ENCODE measurements around the gene PIP4K2A. TPM values are rescaled to one million over a fixed set of nuclear protein-coding genes. Genes with fewer than 3 reads are reported as not detected.
"Not testable (repeated sequence)": the region's sequence is repeated elsewhere in the genome, so short reads cannot be mapped to it uniquely, and the experiment has no call there.

Gene PIP4K2A
- total and polyA plus RNA-seq, 2 donors (not counting 3 experiments of a cell fraction or from before 2014, with no cell fraction given): 11.8 to 32.6 TPM

GRCh38 chr10:22750131-22750530 lies 35.8 kb upstream of the PIP4K2A start:
- Histone ChIP-seq H3K4me1 (ENCODE audit: control insufficient read depth, extremely low read depth, insufficient read depth, low read length) (peaks cover 10% of the 10 kb centered on the region), H3K9me1 (replicated peaks; ENCODE audit: control insufficient read depth, extremely low read depth, insufficient read depth, low read length) (no peaks in the 10 kb centered on the region), H3K79me2 (ENCODE audit: control insufficient read depth, insufficient read depth, low read length) (no peaks in the 10 kb centered on the region), H3K27ac (ENCODE audit: insufficient read depth, low read depth, low read length) (no peak overlapping the region), H3K4me2 (ENCODE audit: insufficient read depth, low read length) (peak overlapping the region; percentile 50), H3K27me3 (ENCODE audit: control insufficient read depth in 2 of 2, insufficient read depth in 2 of 2, low read length in 2 of 2) (no peaks in the 10 kb centered on the region), H3K4me3 (replicated peaks in 1 of 3; ENCODE audit: insufficient read depth in 1 of 3, low read depth in 1 of 3, low read length in 3 of 3) (no peak overlapping the region), H2AFZ (ENCODE audit: low read depth, low read length) (no peak overlapping the region), H3K36me3 (ENCODE audit: control insufficient read depth in 2 of 2, extremely low read depth in 1 of 2, insufficient read depth in 2 of 2, low read length in 2 of 2) (no peaks in the 10 kb centered on the region), H3K9me3 (replicated peaks; ENCODE audit: control insufficient read depth, insufficient read depth, low read length) (no peaks in the 10 kb centered on the region), H4K20me1 (replicated peaks; ENCODE audit: control insufficient read depth, extremely low read depth, insufficient read depth, low read length) (no peaks in the 10 kb centered on the region), H3K9ac (replicated peaks; ENCODE audit: extremely low read depth, insufficient read depth, low read length) (no peak overlapping the region)
- intact Hi-C loops (cut with micrococcal nuclease): loop anchor here (5.0 kb wide), 1 partner anchor 72 kb away; no protein-coding TSS in a partner anchor
- BruUV-seq (replicated peaks): no TSS peak
- dilution Hi-C loops (cut with MboI; ENCODE audit: extremely low pct_ligation_motif_present, low sequenced_read_pairs): no loop called here
- POLR2A ChIA-PET: no interaction called here
- peak; percentile 59 for FAIRE-seq
- TF ChIP-seq POLR2AphosphoS5 (IDR thresholded peaks at IDR 0.05; ENCODE audit: insufficient read depth, low read depth, low read length): no peak
- TF ChIP-seq POLR2A (IDR thresholded peaks at IDR 0.05; ENCODE audit: low read depth, low read length): no peak
- no peak for TF ChIP-seq MAX (IDR thresholded peaks at IDR 0.05; ENCODE audit: insufficient read depth, insufficient read length)
- no peak for TF ChIP-seq CTCF (IDR thresholded peaks at IDR 0.05; ENCODE audit: extremely low read depth in 1 of 2, insufficient read depth in 1 of 2, low read depth in 1 of 2, low read length in 2 of 2)
- peak; percentile 37 for TF ChIP-seq JUN (IDR thresholded peaks at IDR 0.05; ENCODE audit: borderline replicate concordance, insufficient read depth, insufficient read length, low read depth)
- no peak for TF ChIP-seq FOS (IDR thresholded peaks at IDR 0.05; ENCODE audit: borderline replicate concordance, insufficient read depth, low read length)
- TF ChIP-seq MYC (IDR thresholded peaks at IDR 0.05; ENCODE audit: low read depth, low read length): no peak
- TF ChIP-seq EZH2 (IDR thresholded peaks at IDR 0.05; ENCODE audit: borderline replicate concordance, low read depth, low read length, severe bottlenecking): no peak
- TF ChIP-seq GATA2 (IDR thresholded peaks at IDR 0.05; ENCODE audit: insufficient read depth, insufficient read length, low read depth, low read length): peak; percentile 26
- DNase-seq (ENCODE audit: low read depth, low spot score): peak; percentile 58
- CTCF ChIA-PET: interaction anchor here (0.8 to 2.1 kb wide), 10 partner anchors 9 to 239 kb away, joined by 3 to 12 read pairs (median 4); no protein-coding TSS in a partner anchor

- CTCF ChIA-PET; H3K79me2 ChIP-seq (ENCODE audit: control insufficient read depth, insufficient read depth, low read length); H4K20me1 ChIP-seq (replicated peaks; ENCODE audit: control insufficient read depth, extremely low read depth, insufficient read depth, low read length); intact Hi-C loops (cut with micrococcal nuclease); H3K9me3 ChIP-seq (replicated peaks; ENCODE audit: control insufficient read depth, insufficient read depth, low read length); dilution Hi-C loops (cut with MboI; ENCODE audit: extremely low pct_ligation_motif_present, low sequenced_read_pairs); H3K9me1 ChIP-seq (replicated peaks; ENCODE audit: control insufficient read depth, extremely low read depth, insufficient read depth, low read length); H2AFZ ChIP-seq (ENCODE audit: low read depth, low read length); H3K9ac ChIP-seq (replicated peaks; ENCODE audit: extremely low read depth, insufficient read depth, low read length); BruUV-seq (replicated peaks); DNase-seq (ENCODE audit: low read depth, low spot score); H3K4me1 ChIP-seq (ENCODE audit: control insufficient read depth, extremely low read depth, insufficient read depth, low read length); H3K4me2 ChIP-seq (ENCODE audit: insufficient read depth, low read length); H3K27me3 ChIP-seq (ENCODE audit: control insufficient read depth in 2 of 2, insufficient read depth in 2 of 2, low read length in 2 of 2); H3K27ac ChIP-seq (ENCODE audit: insufficient read depth, low read depth, low read length); FAIRE-seq; POLR2A ChIA-PET; H3K4me3 ChIP-seq (replicated peaks in 1 of 3; ENCODE audit: insufficient read depth in 1 of 3, low read depth in 1 of 3, low read length in 3 of 3); H3K36me3 ChIP-seq (ENCODE audit: control insufficient read depth in 2 of 2, extremely low read depth in 1 of 2, insufficient read depth in 2 of 2, low read length in 2 of 2): not testable (repeated sequence)
Measured at GRCh38 chr10:22744858-22745257, 30.5 kb upstream of the PIP4K2A start.
